K562 (cell line): Measurements from ENCODE around the gene ZNF177. TPM values are rescaled to one million over a fixed set of nuclear protein-coding genes. Genes with fewer than 3 reads are reported as not detected.

Experiments
- ATF4 ChIP-seq: fragments of 450-650 bp; formaldehyde crosslinking; IDR thresholded peaks from 2 replicates; pipeline ENCODE4 v1.4.0; 2022; ENCODE audit warnings: mild to moderate bottlenecking, moderate library complexity
- COPS2 ChIP-seq: fragments of 450-650 bp; conservative IDR thresholded peaks from 2 replicates; pipeline ENCODE4 v1.6.1; 2016; ENCODE audit warnings: mild to moderate bottlenecking, moderate library complexity
- HINFP ChIP-seq: fragments of 450-650 bp; conservative IDR thresholded peaks from 2 replicates; pipeline ENCODE4 v1.6.1; 2016; ENCODE audit warnings: missing genetic modification characterization, low read depth, mild to moderate bottlenecking, control low read depth, missing compliant biosample characterization
- KAT7 ChIP-seq: sonication (generic); formaldehyde crosslinking; IDR thresholded peaks from 2 replicates; pipeline ENCODE4 v1.8.0; 2022; ENCODE audit warnings: missing genetic modification reagents, mild to moderate bottlenecking, borderline replicate concordance
- L3MBTL2 ChIP-seq: fragments of 450-650 bp; IDR thresholded peaks from 2 replicates; pipeline ENCODE4 v1.6.1; 2016; ENCODE audit warnings: mild to moderate bottlenecking, moderate library complexity
- MAFG ChIP-seq: fragments of 450-650 bp; conservative IDR thresholded peaks from 2 replicates; pipeline ENCODE4 v1.6.1; 2016; ENCODE audit warnings: missing genetic modification characterization, missing compliant biosample characterization
- MCM7 ChIP-seq, 2 experiments: fragments of 450-650 bp; IDR thresholded peaks; 2 replicates each; pipeline ENCODE4 v1.6.1; 2016 to 2018
- MYC ChIP-seq, 2 experiments: fragments of 250-450 bp in 1 of 2; sonication (Bioruptor Pico) in 1 of 2; IDR thresholded peaks; 2 replicates each; pipeline versions ENCODE4 v1.5.1 to v1.6.1; 2012 to 2021; ENCODE audit warnings: low read depth in 2 of 2, borderline replicate concordance in 1 of 2, improper control_type of control experiment in 1 of 2, low read length in 1 of 2, mild to moderate bottlenecking in 1 of 2, moderate library complexity in 1 of 2
- NR2C1 ChIP-seq, 2 experiments: fragments of 450-650 bp; IDR thresholded peaks; 2 replicates each; pipeline ENCODE4 v1.6.1; 2017; ENCODE audit warnings: mild to moderate bottlenecking in 2 of 2, antibody characterized with exemption in 1 of 2, inconsistent platforms in 1 of 2, missing compliant biosample characterization in 1 of 2, missing genetic modification characterization in 1 of 2
- POLR2AphosphoS2 ChIP-seq: IDR thresholded peaks from 2 replicates; pipeline ENCODE4 v1.6.1; 2012; ENCODE audit warnings: low read length, improper control_type of control experiment
- POLR2H ChIP-seq: IDR thresholded peaks from 2 replicates; pipeline ENCODE4 v1.6.1; 2016; ENCODE audit warnings: missing genetic modification characterization, low read depth, mild to moderate bottlenecking, control low read depth, missing compliant biosample characterization, moderate library complexity
- PURB ChIP-seq: sonication (generic); formaldehyde crosslinking; IDR thresholded peaks from 2 replicates; pipeline ENCODE4 v1.9.0; 2021; ENCODE audit warnings: low read depth, mild to moderate bottlenecking, missing genetic modification reagents
- RFX1 ChIP-seq: fragments of 450-650 bp; IDR thresholded peaks from 2 replicates; pipeline ENCODE4 v1.6.1; 2016; ENCODE audit warnings: mild to moderate bottlenecking, moderate library complexity
- SNIP1 ChIP-seq: fragments of 450-650 bp; IDR thresholded peaks from 2 replicates; pipeline ENCODE4 v1.7.1; 2017; ENCODE audit warnings: low read depth, mild to moderate bottlenecking
- TGIF2 ChIP-seq: sonication (generic); formaldehyde crosslinking; IDR thresholded peaks from 2 replicates; pipeline ENCODE4 v1.8.1; 2022; ENCODE audit warnings: mild to moderate bottlenecking, missing genetic modification reagents, moderate library complexity
- ZNF316 ChIP-seq: fragments of 450-650 bp; IDR thresholded peaks from 2 replicates; pipeline ENCODE4 v1.6.1; 2016
- ZNF584 ChIP-seq: fragments of 200-800 bp; sonication (Bioruptor generic); IDR thresholded peaks from 2 replicates; pipeline ENCODE4 v1.6.1; 2016; ENCODE audit warnings: low read depth, mild to moderate bottlenecking, missing genetic modification characterization, missing compliant biosample characterization
- ZNF589 ChIP-seq: fragments of 200-800 bp; sonication (Bioruptor generic); IDR thresholded peaks from 2 replicates; pipeline ENCODE4 v1.6.1; 2016; ENCODE audit warnings: low read depth, missing genetic modification characterization, missing compliant biosample characterization
- ZNF592 ChIP-seq: fragments of 450-650 bp; IDR thresholded peaks from 2 replicates; pipeline ENCODE4 v1.6.1; 2017; ENCODE audit warnings: antibody characterized with exemption, mild to moderate bottlenecking
- ZSCAN32 ChIP-seq: fragments of 450-650 bp; formaldehyde crosslinking; IDR thresholded peaks from 2 replicates; pipeline ENCODE4 v1.4.0; 2020; ENCODE audit warnings: mild to moderate bottlenecking, moderate library complexity
- ZZZ3 ChIP-seq: fragments of 450-650 bp; IDR thresholded peaks from 2 replicates; pipeline ENCODE4 v1.6.1; 2016; ENCODE audit warnings: antibody characterized with exemption, mild to moderate bottlenecking, moderate library complexity
- polyA plus RNA-seq, 8 experiments: library from polyadenylated mRNA; depleted of rRNA in 4 of 8; stranded (reverse) in 5 of 8; unstranded in 3 of 8; fragments of >200 nt; fragmentation: Nextera tagmentation in 2 of 8; fragmentation: Illumina TruSeq in 1 of 8; extraction: Ambion mirVana in 2 of 8; extraction: Trizol in 1 of 8; gene quantifications; 2 replicates each; pipeline versions ENCODE4 v1.2.1 to v1.2.3, GENCODE V29; 2011 to 2014; ENCODE audit warnings: inconsistent platforms in 1 of 8, missing spikeins in 1 of 8
- total RNA-seq, 7 experiments: library from RNA; depleted of rRNA in 6 of 7; stranded (reverse); fragments of >200 nt in 6 of 7; fragmentation: Illumina TruSeq in 2 of 7; extraction: Trizol in 2 of 7; gene quantifications; 2 replicates each; pipeline versions ENCODE4 v1.2.1 to v1.2.3, GENCODE V29; 2011 to 2021; ENCODE audit warnings: low replicate concordance in 1 of 7

The ZNF177 gene
- total and polyA plus RNA-seq, 9 of the 15 experiments (the other 6 are each of a cell fraction or from before 2014, with no cell fraction given) = 0.25 to 1.8 (median 1.1) TPM

- TF ChIP-seq ZNF589 (CRISPR knock-in tag) = peak; percentile 93
- peak; percentile 71 for TF ChIP-seq MAFG (tag)
- no peak for TF ChIP-seq TGIF2
- TF ChIP-seq ATF4 = peak; percentile 80
- TF ChIP-seq NR2C1 (IDR thresholded peaks at IDR 0.05) = no peak
- 0 out of 2 replicates have a peak, but pooled peaks have one; percentile 10 for TF ChIP-seq NR2C1 (tag; IDR thresholded peaks at IDR 0.05)
- TF ChIP-seq RFX1 = no peak
- TF ChIP-seq HINFP (tag) = no peak
- no peak for TF ChIP-seq ZNF592
- no peak for TF ChIP-seq ZZZ3
- peak; percentile 91 for TF ChIP-seq L3MBTL2
- no peak for TF ChIP-seq SNIP1
- peak; percentile 62; the same call in 1 of the 2 replicates for TF ChIP-seq ZSCAN32 (CRISPR knock-in tag)
- no peak for TF ChIP-seq MCM7 (IDR thresholded peaks at IDR 0.05)
- TF ChIP-seq PURB (CRISPR knock-in tag) = no peak
- TF ChIP-seq KAT7 (CRISPR knock-in tag) = no peak
- no peak for TF ChIP-seq COPS2
- no peak for TF ChIP-seq MYC (IDR thresholded peaks at IDR 0.05; ENCODE audit: low read depth, low read length)
- TF ChIP-seq MYC (CRISPR knock-in tag; IDR thresholded peaks at IDR 0.05; ENCODE audit: borderline replicate concordance, low read depth) = 0 out of 2 replicates have a peak, but pooled peaks have one; percentile 18
- TF ChIP-seq POLR2AphosphoS2 = no peak
- peak; percentile 91 for TF ChIP-seq ZNF316
- peak; percentile 46; the same call in 1 of the 2 replicates for TF ChIP-seq ZNF584
- TF ChIP-seq POLR2H (tag) = no peak
These were observed 8.2 kb downstream of the ZNF177 start (continued) for GRCh38 chr19:9370738-9371619.
